Endometrial microvascular endothelial cells (primary cell): ENCODE measurements around the gene ITIH4. TPM values are rescaled to one million over a fixed set of nuclear protein-coding genes. Genes with fewer than 3 reads are reported as not detected.

ENCODE experiments used
- in situ Hi-C: cut with HindIII; loops from 2 replicates; pipeline ENCODE4 v1.10.0; 2017; ENCODE audit warnings: low sequenced_read_pairs, low pct_unique_long_range_greater_than_20kb; ENCODE audit errors: inconsistent ontology term
- total RNA-seq: library from RNA; depleted of rRNA; stranded (reverse); fragments of >200 nt; gene quantifications from one replicate; pipeline ENCODE4 v1.2.3, GENCODE V29; 2015; ENCODE audit errors: inconsistent ontology term

Gene ITIH4
- total RNA-seq, 1 donor from 2014 or later, result not detected

GRCh38 chr3:52836986-52837385 lies 6.5 kb upstream of the ITIH4 start:
- in situ Hi-C loops, result no loop called here

GRCh38 chr3:52836471-52836845 lies 6.0 kb upstream of the ITIH4 start:
- in situ Hi-C loops, result no loop called here

GRCh38 chr3:52835766-52836470 lies 5.4 kb upstream of the ITIH4 start:
- in situ Hi-C loops, result no loop called here

- in situ Hi-C loops, result no loop called here
These were observed 4.5 kb upstream of the ITIH4 start, which contains the start of gene MUSTN1 for GRCh38 chr3:52834871-52835501. MUSTN1 (minus strand) TSS chr3:52835019; CDS start chr3:52834948, 71 bp downstream.

GRCh38 chr3:52833202-52833601 lies 2.7 kb upstream of the ITIH4 start:
- in situ Hi-C loops, result no loop called here

GRCh38 chr3:52831500-52832301 lies 1.2 kb upstream of the ITIH4 start:
- in situ Hi-C loops, result no loop called here

GRCh38 chr3:52829906-52830463 lies 487 bp downstream of the ITIH4 start:
- in situ Hi-C loops, result no loop called here

- in situ Hi-C loops, result no loop called here
These were observed 990 bp downstream of the ITIH4 start for GRCh38 chr3:52829482-52829881.

GRCh38 chr3:52827866-52828376 lies 2.6 kb downstream of the ITIH4 start:
- in situ Hi-C loops, result no loop called here

GRCh38 chr3:52827441-52827840 lies 3.0 kb downstream of the ITIH4 start:
- in situ Hi-C loops, result no loop called here

GRCh38 chr3:52824037-52824436 lies 6.4 kb downstream of the ITIH4 start:
- in situ Hi-C loops, result no loop called here

- in situ Hi-C loops, result no loop called here
These were observed 8.1 kb downstream of the ITIH4 start for GRCh38 chr3:52822363-52822762.

- in situ Hi-C loops, result no loop called here
These were observed 9.7 kb downstream of the ITIH4 start for GRCh38 chr3:52820736-52821135.

GRCh38 chr3:52819936-52820335 lies 10.5 kb downstream of the ITIH4 start:
- in situ Hi-C loops, result no loop called here

- in situ Hi-C loops, result no loop called here
These were observed 12.6 kb downstream of the ITIH4 start for GRCh38 chr3:52817860-52818259.

GRCh38 chr3:52817221-52817620 lies 13.3 kb downstream of the ITIH4 start:
- in situ Hi-C loops, result no loop called here

- in situ Hi-C loops, result no loop called here
These were observed 13.8 kb downstream of the ITIH4 start for GRCh38 chr3:52816654-52817053.

GRCh38 chr3:52816199-52816598 lies 14.3 kb downstream of the ITIH4 start:
- in situ Hi-C loops, result no loop called here

- in situ Hi-C loops, result no loop called here
These were observed 16.7 kb downstream of the ITIH4 start for GRCh38 chr3:52813810-52814209.
